ENCODE data around the gene BMPER.

The BMPER gene

GRCh38 chr7:34191162-34191561, 285.8 kb downstream of the BMPER start:
- DNase-seq = no peak

- DNase-seq = no peak
Observed at GRCh38 chr7:34191771-34192479, 286.6 kb downstream of the BMPER start.

- no peak for DNase-seq
Observed at GRCh38 chr7:34192906-34193305, 287.6 kb downstream of the BMPER start.

- no peak for DNase-seq
Observed at GRCh38 chr7:34198231-34198641, 292.9 kb downstream of the BMPER start.
